Endodermal cell (in vitro differentiated cells): Measurements from ENCODE around the gene DACT3. TPM values are rescaled to one million over a fixed set of nuclear protein-coding genes. Genes with fewer than 3 reads are reported as not detected.

Source experiments
- DNase-seq: peaks from one replicate; pipeline ENCODE4 v3.0.0-alpha.2; 2017
- H3K27ac ChIP-seq: 2 replicates; pipeline ENCODE4 v1.5.1; 2013; ENCODE audit warnings: mild to moderate bottlenecking, low read depth, low read length, moderate library complexity
- H3K27me3 ChIP-seq: 2 replicates; pipeline ENCODE4 v1.6.1; 2013; ENCODE audit warnings: mild to moderate bottlenecking, low read length, moderate library complexity; ENCODE audit not compliant: insufficient read depth, control insufficient read depth, poor library complexity, severe bottlenecking
- H3K36me3 ChIP-seq: 2 replicates; pipeline ENCODE4 v1.7.0; 2013; ENCODE audit warnings: mild to moderate bottlenecking, low read length, moderate library complexity; ENCODE audit not compliant: control insufficient read depth, insufficient read depth
- H3K4me1 ChIP-seq: one replicate; pipeline ENCODE4 v1.7.0; 2013; ENCODE audit warnings: low read length; ENCODE audit not compliant: control insufficient read depth, insufficient read depth
- H3K4me3 ChIP-seq: 2 replicates; pipeline ENCODE4 v1.5.1; 2013; ENCODE audit warnings: mild to moderate bottlenecking, low read length, moderate library complexity
- H3K9ac ChIP-seq: 2 replicates; pipeline ENCODE4 v1.6.1; 2013; ENCODE audit warnings: mild to moderate bottlenecking, low read length, moderate library complexity; ENCODE audit not compliant: poor library complexity, severe bottlenecking; ENCODE audit errors: extremely low read depth
- H3K9me3 ChIP-seq: 2 replicates; pipeline ENCODE4 v1.6.1; 2013; ENCODE audit warnings: mild to moderate bottlenecking, low read length, moderate library complexity; ENCODE audit not compliant: control insufficient read depth
- H3K27ac Mint-ChIP-seq: 2 replicates; pipeline ENCODE4 v1.8.0; 2020; ENCODE audit warnings: mixed read lengths
- H3K27me3 Mint-ChIP-seq: 2 replicates; pipeline ENCODE4 v1.8.0; 2021; ENCODE audit warnings: mild to moderate bottlenecking, mixed read lengths; ENCODE audit not compliant: insufficient read depth
- H3K36me3 Mint-ChIP-seq: 2 replicates; pipeline ENCODE4 v1.8.0; 2020; ENCODE audit warnings: low read depth, mixed read lengths
- H3K4me1 Mint-ChIP-seq: 2 replicates; pipeline ENCODE4 v1.8.0; 2020; ENCODE audit warnings: mixed read lengths
- H3K4me3 Mint-ChIP-seq: 2 replicates; pipeline ENCODE4 v1.8.0; 2020; ENCODE audit warnings: mild to moderate bottlenecking, moderate library complexity, mixed read lengths
- H3K9me3 Mint-ChIP-seq: 2 replicates; pipeline ENCODE4 v1.8.0; 2020; ENCODE audit warnings: mild to moderate bottlenecking, mixed read lengths
- WGBS, 2 experiments: methylation state at CpG; one replicate each; pipeline versions ENCODE4 v1.1.5 to v1.1.7; 2013; ENCODE audit warnings: missing lambda C conversion rate in 2 of 2, mixed read lengths in 1 of 2; ENCODE audit not compliant: insufficient coverage in 1 of 2, insufficient read length in 1 of 2; 5-methylcytosine and 5-hydroxymethylcytosine counted together
- microRNA-seq: library from miRNA; unstranded; fragments of <30 nt; microRNA quantifications from one replicate; pipeline ENCODE4 v1.2.0, GENCODE V29; 2020; ENCODE audit warnings: borderline microRNAs expressed
- total RNA-seq, 2 donors: library from RNA; stranded (reverse); fragmentation: NEBNext Ultra II Directional in 1 of 2; extraction: Animal tissue kit (Norgen Biotek cat#: 25700) in 1 of 2; gene quantifications; 2 replicates in 1 of 2; 3 replicates in 1 of 2; pipeline ENCODE4 v1.2.1, GENCODE V29; 2021
- TF ChIP-seq, protein P1 (sequence below): fragments of 200-600 bp; sonication (generic); conservative IDR thresholded peaks from 2 replicates; pipeline ENCODE4 v1.5.0; 2021; ENCODE audit warnings: antibody characterized with exemption, mild to moderate bottlenecking

DACT3 gene
- total RNA-seq, 2 donors from 2014 or later = 0.15 to 0.70 TPM

GRCh38 chr19:46598372-46598917, 62.5 kb downstream of the DACT3 start:
- H3K4me3 Mint-ChIP-seq = no peak overlapping the region

More at GRCh38 chr19:46598372-46598917, 62.5 kb downstream of the DACT3 start:
- H3K27me3 ChIP-seq = no peaks in the 10 kb centered on the region
- H3K4me1 ChIP-seq = peaks cover 5% of the 10 kb centered on the region
- H3K9me3 Mint-ChIP-seq = peaks cover 11% of the 10 kb centered on the region
- no peak for DNase-seq
- TF ChIP-seq, protein P1, sequence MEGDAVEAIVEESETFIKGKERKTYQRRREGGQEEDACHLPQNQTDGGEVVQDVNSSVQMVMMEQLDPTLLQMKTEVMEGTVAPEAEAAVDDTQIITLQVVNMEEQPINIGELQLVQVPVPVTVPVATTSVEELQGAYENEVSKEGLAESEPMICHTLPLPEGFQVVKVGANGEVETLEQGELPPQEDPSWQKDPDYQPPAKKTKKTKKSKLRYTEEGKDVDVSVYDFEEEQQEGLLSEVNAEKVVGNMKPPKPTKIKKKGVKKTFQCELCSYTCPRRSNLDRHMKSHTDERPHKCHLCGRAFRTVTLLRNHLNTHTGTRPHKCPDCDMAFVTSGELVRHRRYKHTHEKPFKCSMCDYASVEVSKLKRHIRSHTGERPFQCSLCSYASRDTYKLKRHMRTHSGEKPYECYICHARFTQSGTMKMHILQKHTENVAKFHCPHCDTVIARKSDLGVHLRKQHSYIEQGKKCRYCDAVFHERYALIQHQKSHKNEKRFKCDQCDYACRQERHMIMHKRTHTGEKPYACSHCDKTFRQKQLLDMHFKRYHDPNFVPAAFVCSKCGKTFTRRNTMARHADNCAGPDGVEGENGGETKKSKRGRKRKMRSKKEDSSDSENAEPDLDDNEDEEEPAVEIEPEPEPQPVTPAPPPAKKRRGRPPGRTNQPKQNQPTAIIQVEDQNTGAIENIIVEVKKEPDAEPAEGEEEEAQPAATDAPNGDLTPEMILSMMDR = no peak
- H3K9ac ChIP-seq = no peak overlapping the region
- no peak overlapping the region for H3K4me3 ChIP-seq
- H3K36me3 ChIP-seq = no peaks in the 10 kb centered on the region
- 94 to 100% methylated on average over 4 of the region's 4 CpGs for WGBS, 2 experiments
- H3K27ac ChIP-seq = no peak overlapping the region
- peaks cover 27% of the 10 kb centered on the region for H3K9me3 ChIP-seq
- H3K27ac Mint-ChIP-seq = no peak overlapping the region
- peaks cover 8% of the 10 kb centered on the region for H3K4me1 Mint-ChIP-seq
- H3K36me3 Mint-ChIP-seq = no peaks in the 10 kb centered on the region
- peaks cover 2% of the 10 kb centered on the region for H3K27me3 Mint-ChIP-seq

Small RNA genes lying within 50 kb of the gene (microRNA-seq; reads per million reads assigned to microRNA genes)
- gene MIR320E = not detected

Other genes starting within 250 kb of the DACT3 start
- gene CCDC8, start 247.6 kb downstream of the DACT3 start, total RNA-seq = 10 to 100 TPM; 27.5 to 30.5 TPM
- under 1 TPM; 0.20 to 0.33 TPM for gene PNMA8C, start 232.2 kb downstream of the DACT3 start, total RNA-seq
- gene PNMA8A, start 189.6 kb downstream of the DACT3 start, total RNA-seq = 10 to 100 TPM; 17.3 to 32.5 TPM
- gene PNMA8B, start 165.3 kb downstream of the DACT3 start, total RNA-seq = 1 to 10 TPM; 3.1 to 5.9 TPM
- gene CALM3, start 59.9 kb downstream of the DACT3 start, total RNA-seq = 100 to 1,000 TPM; 564 to 573 TPM
- not detected for gene PTGIR, start 36.1 kb downstream of the DACT3 start, total RNA-seq
- not detected for gene GNG8, start 25.0 kb downstream of the DACT3 start, total RNA-seq
- gene PRKD2, start 55.9 kb upstream of the DACT3 start, total RNA-seq = 10 to 100 TPM; 80.5 to 90.8 TPM
- gene FKRP, start 84.9 kb upstream of the DACT3 start, total RNA-seq = 10 to 100 TPM; 19.8 to 33.7 TPM
- 100 to 1,000 TPM; 142 to 155 TPM for gene STRN4, start 85.3 kb upstream of the DACT3 start, total RNA-seq
- gene SLC1A5, start 127.4 kb upstream of the DACT3 start, total RNA-seq = 10 to 100 TPM; 77.6 to 78.1 TPM
- 100 to 1,000 TPM; 162 to 214 TPM for gene AP2S1, start 189.7 kb upstream of the DACT3 start, total RNA-seq
- 10 to 100 TPM; 41.4 to 41.6 TPM for gene ARHGAP35, start 199.8 kb upstream of the DACT3 start, total RNA-seq